HG03457 (cell line): Measurements from ENCODE around the gene KCNQ1.

Experiments
- ATAC-seq: cut with Tn5 transposase; IDR thresholded peaks from one replicate; pipeline ENCODE4 v1.9.1; 2021; ENCODE audit warnings: moderate number of reproducible peaks; ENCODE audit not compliant: unreplicated experiment

Gene KCNQ1

DNA sequence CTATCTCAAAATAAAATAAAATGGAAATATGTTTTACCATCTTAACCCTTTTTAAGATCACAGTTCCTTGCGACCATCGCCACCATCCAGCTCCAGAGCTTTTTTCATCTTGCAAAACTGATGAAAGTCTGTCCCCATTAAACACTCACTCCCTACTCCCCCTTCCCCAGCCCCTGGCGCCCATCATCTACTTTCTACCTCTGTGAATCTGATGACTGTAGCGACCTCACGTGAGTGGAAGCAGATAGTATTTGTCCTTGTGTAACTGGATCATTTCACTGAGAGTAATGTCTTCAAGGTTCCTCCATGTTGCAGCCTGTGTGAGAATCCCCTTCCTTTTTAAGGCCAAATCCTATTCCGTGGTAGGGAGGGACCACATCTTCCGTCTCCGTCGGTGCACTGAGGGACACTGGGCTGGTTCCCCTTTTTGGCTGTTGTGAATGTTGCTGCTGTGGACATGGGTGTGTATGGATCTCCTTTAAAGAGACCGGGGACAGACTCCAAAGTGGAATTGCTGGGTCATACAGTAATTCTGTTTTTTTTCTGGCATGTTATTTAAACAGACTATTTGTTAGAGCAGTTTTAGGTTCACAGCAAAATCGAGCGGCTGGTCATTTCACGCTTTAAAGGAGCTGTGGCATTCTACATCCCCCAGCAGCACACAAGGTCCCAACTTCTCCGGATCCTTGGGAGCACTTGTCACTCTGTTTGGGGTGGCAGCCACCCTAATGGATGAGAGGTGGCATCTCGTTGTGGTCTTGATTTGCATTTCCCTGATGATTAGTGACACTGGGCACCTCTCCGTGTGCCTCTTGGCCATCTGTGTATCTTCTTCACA is 120.0 kb downstream of the KCNQ1 start:
- ATAC-seq: no peak

DNA sequence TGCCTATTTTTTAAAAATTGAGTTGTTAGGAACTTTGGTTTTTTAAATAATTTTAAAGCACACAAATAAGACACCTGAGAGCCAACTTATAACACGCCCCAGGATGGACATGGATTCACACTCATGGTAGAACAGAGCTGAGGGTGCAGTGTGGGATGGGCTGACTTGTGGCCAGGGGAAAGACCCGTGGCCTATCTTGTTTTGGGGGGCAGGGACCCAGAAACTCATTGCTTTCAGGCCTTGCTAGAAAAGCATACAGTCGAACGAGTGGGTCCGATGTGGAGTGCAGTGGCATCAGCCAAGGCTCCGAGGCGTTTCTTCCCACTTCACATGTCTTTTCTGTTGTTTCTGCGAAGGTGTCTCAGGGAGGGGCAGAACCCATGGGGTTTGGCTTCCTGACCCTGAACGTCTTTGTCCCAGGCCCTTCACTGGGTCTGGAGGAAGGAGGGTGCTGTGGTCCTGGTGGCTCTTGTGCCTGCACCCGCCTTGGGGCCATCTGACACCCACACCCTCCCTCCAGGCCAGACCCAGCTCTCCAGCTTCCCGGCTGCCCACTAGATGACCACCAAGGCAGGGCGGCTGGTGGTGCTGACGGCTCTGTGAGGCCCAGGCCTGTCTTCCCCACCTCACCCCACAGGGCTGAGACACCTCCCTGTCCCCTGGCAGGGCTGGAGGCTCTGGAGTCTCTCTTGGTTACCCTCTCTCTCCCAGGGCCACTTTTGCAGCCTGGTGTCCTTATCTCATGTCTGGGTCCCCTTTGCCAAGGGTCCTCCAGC is 120.8 kb downstream of the KCNQ1 start:
- no peak for ATAC-seq

DNA sequence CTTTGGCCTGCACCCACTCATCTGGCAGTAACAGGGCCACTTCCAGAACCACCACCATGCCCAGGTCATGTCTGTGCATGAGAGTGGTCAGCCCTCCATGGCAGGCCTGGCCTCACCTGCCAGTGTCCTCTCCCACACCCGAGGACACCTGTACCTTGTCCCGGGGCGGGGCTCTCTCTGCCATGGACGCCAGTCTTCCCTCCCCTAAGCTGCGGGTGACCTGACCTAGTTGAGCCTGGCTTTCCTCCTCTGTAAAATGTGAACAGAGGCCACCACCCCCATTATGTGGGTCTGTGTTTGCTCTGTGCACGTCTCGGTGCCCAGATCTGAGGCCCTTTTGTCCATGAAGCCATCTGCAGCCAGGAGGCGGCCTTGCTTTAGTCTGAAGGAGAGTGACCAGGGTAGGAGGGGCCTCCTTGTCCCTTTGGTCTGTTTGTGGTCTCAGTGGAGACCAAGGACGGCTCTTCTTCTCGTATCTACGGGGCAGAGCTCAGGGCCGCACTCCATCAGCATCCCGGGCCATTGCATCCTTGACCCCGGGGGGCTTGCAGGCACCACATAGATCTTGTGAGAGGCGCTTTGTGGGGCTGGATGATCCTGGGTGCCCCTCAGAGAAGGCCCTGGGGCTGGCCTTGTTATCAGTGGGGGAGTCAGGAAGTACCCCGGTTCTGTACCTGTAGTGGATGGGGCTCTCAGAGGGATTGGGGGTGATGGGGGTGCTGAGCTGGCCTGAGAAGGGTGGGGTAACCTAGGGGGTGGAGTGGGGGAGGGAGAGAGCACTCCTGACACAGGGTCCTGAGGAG is 121.6 kb downstream of the KCNQ1 start:
- ATAC-seq: no peak

DNA sequence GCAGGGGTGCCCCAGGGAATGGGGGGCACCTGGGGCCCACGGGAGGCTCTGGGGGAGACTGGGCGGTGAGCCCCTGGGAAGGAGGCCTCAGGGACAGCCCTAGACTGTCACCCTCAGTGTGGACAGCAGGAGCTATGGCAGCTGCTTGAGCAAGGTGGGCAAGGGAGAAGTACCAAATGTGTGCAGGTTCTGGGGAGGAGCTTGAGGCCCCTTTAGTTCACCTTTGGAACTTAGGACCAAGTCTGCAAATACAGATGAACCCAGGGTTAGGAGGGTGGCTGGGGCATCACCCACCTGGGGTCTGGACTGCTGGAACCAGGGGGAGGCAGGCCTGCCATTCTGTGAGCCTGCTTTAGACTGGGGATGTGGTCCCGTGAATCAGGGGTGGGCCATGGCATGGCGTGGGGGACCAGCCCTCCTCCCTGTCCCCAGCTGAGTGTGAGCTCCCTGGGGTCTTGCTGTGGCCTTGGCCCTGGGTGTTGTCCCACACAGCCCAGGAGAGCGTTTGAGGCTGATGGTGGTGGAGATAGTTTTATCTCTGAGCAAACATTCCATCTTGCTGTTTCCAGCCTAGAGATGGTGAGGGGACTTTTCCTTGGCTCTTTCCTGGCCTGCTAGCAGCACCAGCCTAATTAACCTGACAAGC is 122.3 kb downstream of the KCNQ1 start:
- no peak for ATAC-seq

DNA sequence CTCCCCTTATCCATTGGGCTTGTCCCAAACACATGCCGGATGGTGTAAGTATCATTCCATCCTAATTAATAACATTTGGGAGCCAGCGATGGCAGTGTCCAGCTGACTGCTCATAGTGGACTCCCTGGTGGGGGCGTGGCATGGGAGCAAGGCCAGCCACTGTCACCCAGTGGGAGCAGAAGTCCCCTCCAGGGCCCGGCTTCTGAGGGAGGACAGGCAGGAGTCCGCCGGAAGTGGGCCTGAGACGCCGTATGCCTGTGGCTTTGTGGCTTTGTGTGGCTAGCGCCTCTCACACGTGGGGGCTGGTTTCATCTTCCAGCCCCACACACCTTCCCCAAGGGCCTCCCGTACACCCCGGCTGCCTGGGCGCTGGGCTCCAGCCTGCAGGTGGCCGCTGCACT is 124.5 kb downstream of the KCNQ1 start:
- no peak for ATAC-seq

DNA sequence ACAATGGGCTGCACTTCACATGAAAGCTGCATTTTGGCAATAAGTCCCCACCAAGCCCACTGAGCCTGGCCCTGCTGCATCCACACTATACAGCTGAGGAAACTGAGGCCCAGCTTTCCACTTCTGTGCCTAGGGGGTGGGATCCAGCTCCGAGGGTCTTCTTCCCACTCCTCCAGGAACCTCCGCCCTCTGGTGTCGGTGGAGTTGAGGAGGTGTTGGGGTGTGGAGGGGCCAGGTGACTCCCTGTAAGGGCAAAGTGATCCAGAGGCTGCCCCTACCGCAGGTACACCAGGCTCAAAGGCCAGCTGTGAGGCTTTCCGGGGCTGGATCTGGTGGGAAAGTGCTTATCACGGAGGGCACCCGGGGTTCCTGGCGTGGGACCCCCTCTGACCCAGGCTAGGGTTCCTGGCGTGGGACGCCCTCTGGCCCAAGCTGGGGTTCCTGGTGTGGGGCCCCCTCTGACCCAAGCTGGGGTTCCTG is 125.0 kb downstream of the KCNQ1 start:
- no peak for ATAC-seq

DNA sequence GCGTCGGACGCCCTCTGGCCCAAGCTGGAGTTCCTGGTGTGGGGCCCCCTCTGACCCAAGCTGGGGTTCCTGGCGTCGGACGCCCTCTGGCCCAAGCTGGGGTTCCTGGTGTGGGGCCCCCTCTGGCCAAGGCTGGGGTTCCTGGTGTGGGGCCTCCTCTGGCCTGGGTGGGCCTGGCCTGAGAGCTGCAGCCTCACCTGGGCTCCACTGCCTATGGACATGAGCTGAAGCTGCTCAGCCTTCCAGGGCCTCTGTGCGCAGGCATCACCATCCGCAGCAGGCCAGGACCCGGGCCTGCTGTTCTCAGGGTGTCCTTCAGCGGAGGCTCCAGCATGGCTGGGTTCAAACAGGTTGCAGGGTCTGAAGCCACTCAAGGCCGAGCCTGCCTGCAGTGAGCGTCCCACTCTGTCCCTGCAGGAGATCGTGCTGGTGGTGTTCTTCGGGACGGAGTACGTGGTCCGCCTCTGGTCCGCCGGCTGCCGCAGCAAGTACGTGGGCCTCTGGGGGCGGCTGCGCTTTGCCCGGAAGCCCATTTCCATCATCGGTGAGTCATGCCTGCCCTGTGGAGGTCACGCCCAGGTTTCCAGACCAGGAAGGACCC is 125.5 kb downstream of the KCNQ1 start:
- no peak for ATAC-seq

DNA sequence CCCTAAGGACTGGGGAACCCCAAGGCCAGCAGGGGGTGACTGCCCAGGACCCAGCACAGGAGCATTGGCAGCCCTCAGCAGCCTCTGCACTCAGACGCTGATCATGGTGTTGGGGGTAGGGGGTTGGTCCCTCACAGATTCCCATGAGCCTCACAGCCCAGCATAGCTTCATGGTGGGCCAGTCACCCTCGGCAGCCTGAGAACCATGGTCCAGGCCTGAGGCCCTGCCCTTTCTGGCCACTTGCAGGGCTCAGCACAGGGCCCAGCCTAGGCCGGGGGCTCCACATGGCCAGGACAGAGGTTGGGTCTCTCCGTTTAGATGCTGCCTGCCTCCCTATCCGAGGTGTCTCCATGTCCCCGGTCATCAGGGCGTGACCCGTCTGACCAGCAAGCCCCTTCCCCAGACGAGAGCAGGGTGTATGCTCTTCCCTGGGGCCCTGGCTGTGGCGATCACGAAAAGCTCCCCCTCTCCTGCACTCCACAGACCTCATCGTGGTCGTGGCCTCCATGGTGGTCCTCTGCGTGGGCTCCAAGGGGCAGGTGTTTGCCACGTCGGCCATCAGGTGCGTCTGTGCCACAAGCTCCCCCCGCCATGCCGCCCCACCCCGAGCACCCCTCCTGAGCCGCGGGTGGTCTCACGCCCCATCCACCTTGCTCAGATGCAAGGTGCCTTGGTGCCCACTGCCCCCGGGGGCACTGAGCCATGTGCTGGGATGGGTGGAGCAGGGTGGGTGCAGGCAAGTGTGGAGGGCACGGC is 126.2 kb downstream of the KCNQ1 start:
- ATAC-seq: no peak

DNA sequence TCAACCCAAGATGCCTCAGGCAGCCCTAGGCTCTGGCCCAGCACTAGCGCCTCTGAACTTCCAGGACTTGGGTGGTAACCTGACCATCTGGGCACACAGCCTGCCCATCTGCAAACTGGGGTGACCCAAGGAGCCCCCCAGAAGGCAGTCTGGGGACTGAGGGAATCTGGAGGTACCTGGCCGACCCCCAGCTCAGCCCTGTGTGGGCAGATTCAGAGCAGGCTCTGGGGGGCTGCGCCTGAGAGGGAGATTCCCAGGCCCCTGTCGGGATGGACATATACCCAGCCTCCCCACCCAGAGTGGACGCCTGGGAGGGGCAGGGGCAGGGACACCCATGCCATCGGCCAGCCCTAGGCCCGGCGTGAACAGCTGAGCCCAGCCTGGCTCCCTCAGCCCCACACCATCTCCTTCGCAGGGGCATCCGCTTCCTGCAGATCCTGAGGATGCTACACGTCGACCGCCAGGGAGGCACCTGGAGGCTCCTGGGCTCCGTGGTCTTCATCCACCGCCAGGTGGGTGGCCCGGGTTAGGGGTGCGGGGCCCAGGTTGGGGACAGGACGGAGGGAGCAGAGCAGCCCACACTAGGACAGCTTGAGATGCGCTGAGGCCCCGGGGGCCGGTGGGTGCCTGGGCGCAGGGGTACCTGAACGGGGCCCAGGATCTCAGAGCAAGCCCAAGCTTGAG is 126.9 kb downstream of the KCNQ1 start:
- ATAC-seq: no peak

DNA sequence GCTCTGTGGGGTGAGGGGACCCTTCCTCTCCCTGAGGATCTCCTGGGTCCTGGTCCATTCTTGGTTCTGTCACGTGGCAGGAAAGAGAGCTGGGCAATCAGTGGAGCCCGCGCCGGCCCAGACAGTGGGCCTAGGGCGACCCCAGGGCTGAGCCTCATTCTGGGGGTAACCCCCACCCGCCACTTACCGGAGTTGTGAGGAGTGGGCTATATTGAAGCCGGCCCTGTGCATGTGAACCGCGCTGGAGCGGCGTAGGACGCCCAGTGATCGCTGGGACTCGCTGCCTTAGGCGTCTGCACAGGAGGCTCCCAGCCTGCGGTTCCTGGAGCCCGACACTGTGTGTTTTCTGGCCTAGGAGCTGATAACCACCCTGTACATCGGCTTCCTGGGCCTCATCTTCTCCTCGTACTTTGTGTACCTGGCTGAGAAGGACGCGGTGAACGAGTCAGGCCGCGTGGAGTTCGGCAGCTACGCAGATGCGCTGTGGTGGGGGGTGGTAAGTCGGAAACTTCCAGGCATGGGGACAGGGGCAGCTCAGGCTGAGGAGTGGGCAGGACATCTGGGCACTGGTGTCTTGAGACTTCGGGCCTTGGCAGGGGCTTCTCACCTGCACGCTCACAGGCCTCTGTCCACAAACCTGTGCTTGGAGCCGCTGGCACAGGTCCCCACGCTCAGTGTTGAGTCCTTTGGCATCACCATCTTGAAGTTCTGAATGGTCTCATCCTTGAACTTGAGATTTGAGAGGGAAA is 127.9 kb downstream of the KCNQ1 start:
- no peak for ATAC-seq

DNA sequence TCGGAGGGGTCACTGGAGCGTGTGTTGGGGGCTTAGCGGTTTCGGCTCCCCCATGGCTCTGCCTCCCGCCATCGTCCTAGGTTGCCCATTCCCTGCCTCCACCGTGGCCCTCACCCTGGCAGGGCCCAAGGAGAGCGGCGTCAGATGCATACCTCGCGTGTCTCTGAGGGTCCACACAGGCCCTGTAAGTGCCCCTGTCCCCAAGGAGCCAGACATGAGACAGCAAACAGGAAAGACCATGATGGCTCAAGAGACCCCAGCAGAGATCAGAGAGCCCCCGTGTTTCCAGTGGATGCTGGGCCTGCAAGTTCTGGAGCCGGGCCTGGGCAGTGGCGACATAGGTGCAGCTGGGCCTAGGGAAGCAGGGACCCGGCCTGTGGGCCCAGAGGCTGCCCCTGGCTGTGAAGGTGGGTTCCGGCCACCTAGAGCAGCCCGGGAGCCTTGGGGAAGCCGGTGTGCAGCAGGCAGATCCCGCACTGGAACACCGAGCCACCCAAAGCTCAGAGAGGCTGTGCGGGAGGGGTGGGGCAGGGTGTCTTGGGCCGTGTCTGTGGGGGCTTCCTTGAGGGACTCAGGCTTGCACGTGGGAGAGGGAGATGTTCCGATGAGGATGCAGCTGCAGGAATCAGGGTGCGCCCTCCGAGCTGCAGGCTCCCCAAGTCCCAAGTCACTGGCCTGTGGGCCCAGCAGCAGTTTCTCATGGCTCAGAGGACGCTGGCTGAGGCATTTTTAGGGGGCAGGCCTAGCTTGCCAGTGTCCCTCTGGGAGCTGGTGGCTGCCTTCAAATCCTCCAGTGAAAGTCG is 128.6 kb downstream of the KCNQ1 start:
- no peak for ATAC-seq

DNA sequence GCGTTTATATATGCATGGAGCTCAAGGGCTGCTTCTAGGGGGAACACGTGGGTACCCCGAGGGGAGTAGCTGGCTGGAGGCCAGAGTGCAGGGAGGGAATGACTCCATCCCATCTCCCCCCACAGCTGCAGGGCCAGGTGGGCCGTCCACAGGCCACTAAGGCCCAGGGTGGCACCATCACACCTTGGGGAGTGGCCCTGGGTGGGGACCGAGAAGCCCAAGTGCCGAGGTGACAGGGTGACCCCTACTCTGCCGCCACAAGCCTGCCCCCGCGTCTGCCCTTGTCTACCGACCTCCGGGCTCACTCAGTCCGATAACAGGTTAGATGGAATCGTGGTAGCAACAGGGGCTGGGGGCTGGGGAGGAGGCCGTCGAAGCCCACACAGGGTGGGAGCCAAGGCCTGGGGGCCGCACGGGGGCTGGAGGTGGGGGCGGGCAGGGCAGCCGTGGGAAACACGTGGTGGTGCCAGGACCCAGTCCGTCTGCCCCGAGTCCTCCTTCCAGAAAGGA is 129.3 kb downstream of the KCNQ1 start:
- ATAC-seq: no peak

DNA sequence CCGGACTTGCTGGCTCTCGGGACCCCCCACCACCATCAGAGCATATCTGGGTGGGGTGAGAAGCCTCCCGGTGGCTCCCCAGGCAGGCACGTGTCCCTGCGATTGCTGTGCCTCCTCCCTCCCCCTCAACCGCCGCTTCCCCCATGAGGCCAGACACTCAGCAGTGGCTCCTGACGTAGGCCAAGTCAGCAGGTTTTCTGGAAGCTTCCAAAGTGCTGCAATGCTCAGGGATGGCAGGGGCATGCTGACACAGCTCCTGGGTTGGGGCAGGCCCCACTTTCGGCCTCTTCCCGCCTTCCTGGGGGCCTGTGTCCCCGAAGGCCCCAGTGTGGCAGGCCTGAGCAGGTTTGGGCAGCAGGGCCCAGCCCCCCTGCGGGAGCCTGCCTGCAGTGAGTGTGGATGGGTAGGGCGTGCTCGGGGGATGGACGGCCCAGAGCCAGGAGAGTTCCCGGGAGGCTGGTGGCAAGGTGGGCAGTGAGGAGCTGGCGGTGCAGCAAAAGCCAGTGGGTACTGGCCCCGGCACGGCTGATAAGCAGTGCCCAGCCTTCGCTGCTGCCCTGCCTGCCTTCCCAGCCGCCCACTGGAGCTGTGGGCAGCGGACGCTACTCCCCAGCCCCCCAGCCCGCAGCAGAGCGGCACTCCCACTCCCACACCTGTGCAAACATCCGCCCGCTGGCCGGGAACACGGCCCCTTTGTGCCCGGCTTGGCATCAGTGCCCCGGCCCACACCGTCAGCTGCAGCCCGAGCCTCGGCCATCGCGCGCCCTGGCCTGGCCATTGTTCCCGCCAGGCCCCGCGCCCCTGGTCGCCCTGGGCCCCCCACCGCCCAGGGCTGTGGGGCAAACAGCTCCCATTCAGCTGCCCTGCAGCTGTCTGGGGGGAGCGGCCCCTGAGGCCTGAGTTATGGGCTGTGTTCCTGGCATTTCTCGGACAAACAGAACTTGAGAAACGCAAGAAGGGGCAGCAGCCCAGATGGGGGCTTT is 130.0 kb downstream of the KCNQ1 start:
- no peak for ATAC-seq

DNA sequence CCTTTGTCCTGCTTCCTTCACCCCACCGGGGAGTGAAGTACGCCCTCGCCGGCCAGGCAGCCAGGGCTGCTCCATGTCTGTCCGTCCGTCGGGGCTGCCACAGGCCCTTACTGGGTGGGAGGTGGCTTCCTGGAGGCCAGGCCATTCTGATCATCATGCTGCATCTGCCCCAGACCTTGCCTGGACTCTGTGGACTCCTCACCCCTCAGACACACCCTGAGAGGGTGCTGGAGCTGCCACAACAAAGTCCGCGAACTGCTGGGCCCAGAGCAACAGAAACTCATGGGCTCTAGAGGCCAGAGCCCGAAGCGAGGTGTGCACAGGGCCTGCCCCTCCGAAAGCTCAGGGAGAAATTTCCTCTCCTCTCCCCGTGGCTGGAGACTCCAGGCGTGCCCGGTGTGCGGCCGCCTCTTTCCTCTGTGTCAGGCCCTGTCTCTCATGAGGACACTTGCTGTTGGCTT is 130.8 kb downstream of the KCNQ1 start:
- no peak for ATAC-seq

DNA sequence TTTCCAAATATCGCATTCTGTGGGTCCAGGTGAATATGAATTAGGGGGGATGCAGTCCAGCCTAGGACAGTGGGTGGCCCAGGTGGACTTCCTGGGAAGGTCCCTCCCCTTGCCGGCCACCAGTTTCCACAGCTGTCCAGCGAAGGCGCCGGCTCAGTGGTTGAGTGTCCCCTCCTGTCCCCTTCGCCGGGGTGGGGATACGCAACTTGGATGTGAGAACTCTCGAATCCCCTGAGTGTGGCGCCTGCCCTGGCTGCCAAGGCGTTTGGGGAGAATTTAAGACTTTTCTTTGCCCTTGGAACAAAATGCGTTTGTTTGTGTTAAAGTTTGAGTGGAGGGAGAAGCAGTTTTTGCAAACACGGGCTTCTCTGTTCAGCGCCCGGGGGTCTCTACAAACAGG is 131.3 kb downstream of the KCNQ1 start:
- no peak for ATAC-seq

DNA sequence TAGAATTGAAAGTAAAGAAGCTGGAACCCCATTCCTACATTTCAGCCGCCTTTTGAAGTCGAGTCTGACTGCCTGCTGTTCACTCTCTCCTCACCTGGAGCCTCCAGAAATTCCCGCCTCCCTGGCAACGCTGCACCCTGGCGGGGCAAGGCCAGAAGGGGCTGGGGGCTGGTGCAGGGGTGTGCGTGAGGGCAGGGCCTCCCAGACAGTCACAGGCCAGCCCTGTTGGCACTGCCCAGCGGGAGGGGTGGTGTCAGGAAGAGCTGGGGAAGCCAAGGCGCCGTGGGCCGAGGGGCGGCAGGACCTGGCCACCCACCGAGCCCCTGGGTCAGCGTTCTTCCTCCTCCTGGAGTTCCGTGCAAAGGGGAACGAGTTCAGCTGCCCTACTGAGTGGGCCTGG is 131.7 kb downstream of the KCNQ1 start:
- ATAC-seq: no peak
